ENCODE measurements around the gene NCS1.

- TF ChIP-seq CTCF (IDR thresholded peaks at IDR 0.05; ENCODE audit: low read depth, low read length) (no peak), EZH2phosphoT487 (IDR thresholded peaks at IDR 0.05; ENCODE audit: low read depth) (no peak)
Observed at GRCh38 chr9:130271473-130271872, 99.3 kb downstream of the NCS1 start.
